ENCODE measurements around the gene TEX35. TPM values are rescaled to one million over a fixed set of nuclear protein-coding genes. Genes with fewer than 3 reads are reported as not detected.

Gene TEX35
- polyA plus RNA-seq, 3 donors: not detected

- no peak for TF ChIP-seq CTCF (IDR thresholded peaks at IDR 0.05)
- peaks cover 0 to 2% (median 0%) of the 10 kb centered on the region in 7 donors for H3K9me3 Mint-ChIP-seq
- Histone ChIP-seq H3K4me3 (replicated peaks in 1 of 3; ENCODE audit: low read depth in 2 of 3, low read length in 3 of 3) (no peak overlapping the region), H3K4me1 (ENCODE audit: control insufficient read depth in 1 of 2, insufficient read depth in 2 of 2, low read length in 2 of 2) (peaks cover 5 to 7% of the 10 kb centered on the region in 2 donors), H4K20me1 (ENCODE audit: insufficient read depth, low read length) (no peaks in the 10 kb centered on the region), H3K79me2 (ENCODE audit: insufficient read depth, low read length) (no peaks in the 10 kb centered on the region), H3K9ac (ENCODE audit: insufficient read depth, low read length, poor library complexity, severe bottlenecking) (no peak overlapping the region), H2AFZ (ENCODE audit: insufficient read depth, low read depth, low read length, poor library complexity, severe bottlenecking) (no peak overlapping the region), H3K9me3 (replicated peaks in 1 of 2; ENCODE audit: control insufficient read depth in 1 of 2, insufficient read depth in 1 of 2, low read length in 2 of 2) (no peaks in the 10 kb centered on the region), H3K27me3 (ENCODE audit: control insufficient read depth in 2 of 2, insufficient read depth in 2 of 2, low read length in 2 of 2) (no peaks in the 10 kb centered on the region), H3K27ac (ENCODE audit: low read depth in 1 of 2, low read length in 2 of 2) (no peak overlapping the region), H3K36me3 (replicated peaks in 1 of 2; ENCODE audit: control insufficient read depth in 1 of 2, insufficient read depth in 2 of 2, low read length in 2 of 2) (no peaks in the 10 kb centered on the region), H3K4me2 (replicated peaks; ENCODE audit: extremely low read depth, low read length, poor library complexity, severe bottlenecking) (no peak overlapping the region)
- intact Hi-C loops (cut with micrococcal nuclease): loop anchor here in 1 of 2 donors (10.0 kb wide), 1 partner anchor 838 kb away; no protein-coding TSS in a partner anchor
- H3K36me3 Mint-ChIP-seq: no peaks in the 10 kb centered on the region
- H3K27me3 Mint-ChIP-seq (ENCODE audit: low read depth in 3 of 3): peaks cover 0 to 6% (median 2%) of the 10 kb centered on the region in 3 donors
- DNase-seq: no peak
- H3K4me3 Mint-ChIP-seq: no peak overlapping the region
- peaks cover 10% of the 10 kb centered on the region for H3K4me1 Mint-ChIP-seq
- no peak overlapping the region for H3K27ac Mint-ChIP-seq
- WGBS (ENCODE audit: insufficient coverage): 95% methylated on average over 6 of the region's 7 CpGs
Measured at GRCh38 chr1:178536844-178537371, 24.0 kb downstream of the TEX35 start.

- no peak overlapping the region for H3K4me2 ChIP-seq (replicated peaks; ENCODE audit: extremely low read depth, low read length, poor library complexity, severe bottlenecking)
Measured at GRCh38 chr1:178537382-178538090, 24.6 kb downstream of the TEX35 start.

More at GRCh38 chr1:178537382-178538090, 24.6 kb downstream of the TEX35 start:
- no peak for TF ChIP-seq CTCF (IDR thresholded peaks at IDR 0.05)
- Histone ChIP-seq H3K9ac (ENCODE audit: insufficient read depth, low read length, poor library complexity, severe bottlenecking) (no peak overlapping the region), H4K20me1 (ENCODE audit: insufficient read depth, low read length) (no peaks in the 10 kb centered on the region), H2AFZ (ENCODE audit: insufficient read depth, low read depth, low read length, poor library complexity, severe bottlenecking) (no peak overlapping the region), H3K9me3 (replicated peaks in 1 of 2; ENCODE audit: control insufficient read depth in 1 of 2, insufficient read depth in 1 of 2, low read length in 2 of 2) (no peaks in the 10 kb centered on the region), H3K4me1 (ENCODE audit: control insufficient read depth in 1 of 2, insufficient read depth in 2 of 2, low read length in 2 of 2) (peaks cover 7 to 10% of the 10 kb centered on the region in 2 donors), H3K27ac (ENCODE audit: low read depth in 1 of 2, low read length in 2 of 2) (no peak overlapping the region), H3K27me3 (ENCODE audit: control insufficient read depth in 2 of 2, insufficient read depth in 2 of 2, low read length in 2 of 2) (no peaks in the 10 kb centered on the region), H3K36me3 (replicated peaks in 1 of 2; ENCODE audit: control insufficient read depth in 1 of 2, insufficient read depth in 2 of 2, low read length in 2 of 2) (no peaks in the 10 kb centered on the region), H3K4me3 (replicated peaks in 1 of 3; ENCODE audit: low read depth in 2 of 3, low read length in 3 of 3) (no peak overlapping the region), H3K79me2 (ENCODE audit: insufficient read depth, low read length) (no peaks in the 10 kb centered on the region)
- no peak overlapping the region for H3K27ac Mint-ChIP-seq
- H3K4me3 Mint-ChIP-seq: no peak overlapping the region
- H3K9me3 Mint-ChIP-seq: peaks cover 0 to 2% (median 0%) of the 10 kb centered on the region in 7 donors
- H3K36me3 Mint-ChIP-seq: no peaks in the 10 kb centered on the region
- no peak for DNase-seq
- 92% methylated on average over 20 of the region's 20 CpGs for whole genome bisulfite sequencing (ENCODE audit: insufficient coverage)
- intact Hi-C loops (cut with micrococcal nuclease): loop anchor here in 1 of 2 donors (10.0 kb wide), 1 partner anchor 837 kb away; no protein-coding TSS in a partner anchor
- peaks cover 0 to 6% (median 2%) of the 10 kb centered on the region in 3 donors for H3K27me3 Mint-ChIP-seq (ENCODE audit: low read depth in 3 of 3)
- H3K4me1 Mint-ChIP-seq: peaks cover 6% of the 10 kb centered on the region

Data from CD14-positive monocyte (primary cell).